Measurements from ENCODE around the gene GPC3.
"Not testable (repeated sequence)": the region's sequence is repeated elsewhere in the genome, so short reads cannot be mapped to it uniquely, and the experiment has no call there.

The GPC3 gene

DNA sequence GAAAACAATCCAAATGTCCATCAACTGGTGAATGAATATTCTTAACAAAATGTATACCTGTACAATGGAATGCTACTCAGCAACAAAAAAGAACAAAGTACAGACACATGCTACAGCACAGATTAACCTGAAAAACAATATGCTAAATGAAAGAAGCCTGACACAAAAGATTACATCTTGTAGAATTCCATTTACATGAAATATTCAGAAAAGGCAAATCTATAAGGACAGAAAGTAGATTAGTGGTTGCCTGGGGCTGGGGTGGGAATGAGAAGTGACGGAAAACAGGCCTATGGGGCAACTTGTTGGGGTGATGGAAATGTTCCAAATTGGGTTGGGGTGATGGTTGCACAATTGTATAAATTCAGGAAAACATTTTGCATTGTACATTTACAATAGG is 351.0 kb downstream of the GPC3 start:
- H3K4me3 ChIP-seq (ENCODE audit: control insufficient read depth, low read depth, low read length): no peak overlapping the region
- no peak for DNase-seq (ENCODE audit: low read depth)
- TF ChIP-seq, protein P1, sequence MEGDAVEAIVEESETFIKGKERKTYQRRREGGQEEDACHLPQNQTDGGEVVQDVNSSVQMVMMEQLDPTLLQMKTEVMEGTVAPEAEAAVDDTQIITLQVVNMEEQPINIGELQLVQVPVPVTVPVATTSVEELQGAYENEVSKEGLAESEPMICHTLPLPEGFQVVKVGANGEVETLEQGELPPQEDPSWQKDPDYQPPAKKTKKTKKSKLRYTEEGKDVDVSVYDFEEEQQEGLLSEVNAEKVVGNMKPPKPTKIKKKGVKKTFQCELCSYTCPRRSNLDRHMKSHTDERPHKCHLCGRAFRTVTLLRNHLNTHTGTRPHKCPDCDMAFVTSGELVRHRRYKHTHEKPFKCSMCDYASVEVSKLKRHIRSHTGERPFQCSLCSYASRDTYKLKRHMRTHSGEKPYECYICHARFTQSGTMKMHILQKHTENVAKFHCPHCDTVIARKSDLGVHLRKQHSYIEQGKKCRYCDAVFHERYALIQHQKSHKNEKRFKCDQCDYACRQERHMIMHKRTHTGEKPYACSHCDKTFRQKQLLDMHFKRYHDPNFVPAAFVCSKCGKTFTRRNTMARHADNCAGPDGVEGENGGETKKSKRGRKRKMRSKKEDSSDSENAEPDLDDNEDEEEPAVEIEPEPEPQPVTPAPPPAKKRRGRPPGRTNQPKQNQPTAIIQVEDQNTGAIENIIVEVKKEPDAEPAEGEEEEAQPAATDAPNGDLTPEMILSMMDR (conservative IDR thresholded peaks at IDR 0.05; ENCODE audit: control insufficient read depth, insufficient read depth, low read depth, low read length): no peak

DNA sequence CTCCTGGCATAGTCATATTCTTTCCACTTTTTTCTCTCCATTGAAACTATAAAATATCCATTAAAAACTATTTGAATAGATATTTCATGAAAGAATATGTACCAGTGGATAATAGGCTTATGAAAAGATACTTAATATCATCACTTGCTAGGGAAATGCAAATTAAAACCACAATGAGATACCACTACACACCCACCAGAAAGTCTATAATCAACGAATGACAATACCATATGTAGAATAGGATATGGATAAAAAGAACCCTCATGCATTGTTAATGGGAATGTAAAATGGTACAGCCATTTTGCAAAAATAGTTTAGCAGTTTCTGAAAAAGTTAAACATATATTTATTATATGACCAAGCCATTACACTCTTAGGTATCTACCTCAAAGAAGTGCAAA is 351.4 kb downstream of the GPC3 start:
- TF ChIP-seq, protein P1 (conservative IDR thresholded peaks at IDR 0.05; ENCODE audit: control insufficient read depth, insufficient read depth, low read depth, low read length): no peak

DNA sequence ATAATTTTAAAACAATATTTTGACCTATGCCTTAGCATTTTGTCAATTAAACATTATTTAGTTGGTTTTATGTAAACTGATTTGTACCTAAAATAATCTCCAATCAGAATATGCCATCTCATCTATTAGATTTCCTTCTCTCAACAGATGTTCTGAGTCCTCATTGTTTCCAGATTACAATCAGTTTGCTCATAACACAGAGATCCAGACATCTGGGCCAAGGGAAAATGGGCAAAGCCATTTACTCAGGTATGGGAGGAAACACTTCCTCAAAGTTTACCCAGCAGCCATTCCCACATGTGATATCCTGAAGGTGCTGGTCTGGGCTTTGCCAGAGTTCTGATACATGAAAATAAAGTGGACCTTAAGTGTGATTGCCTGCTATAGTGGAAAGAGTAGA is 352.2 kb downstream of the GPC3 start:
- TF ChIP-seq, protein P1 (conservative IDR thresholded peaks at IDR 0.05; ENCODE audit: control insufficient read depth, insufficient read depth, low read depth, low read length): no peak
- DNase-seq (ENCODE audit: low read depth): peak; percentile 39

More for the DNA sequence above, 351.4 kb downstream of the GPC3 start:
- DNase-seq (ENCODE audit: low read depth): no peak
- H3K4me3 ChIP-seq (ENCODE audit: control insufficient read depth, low read depth, low read length): no peak overlapping the region

DNA sequence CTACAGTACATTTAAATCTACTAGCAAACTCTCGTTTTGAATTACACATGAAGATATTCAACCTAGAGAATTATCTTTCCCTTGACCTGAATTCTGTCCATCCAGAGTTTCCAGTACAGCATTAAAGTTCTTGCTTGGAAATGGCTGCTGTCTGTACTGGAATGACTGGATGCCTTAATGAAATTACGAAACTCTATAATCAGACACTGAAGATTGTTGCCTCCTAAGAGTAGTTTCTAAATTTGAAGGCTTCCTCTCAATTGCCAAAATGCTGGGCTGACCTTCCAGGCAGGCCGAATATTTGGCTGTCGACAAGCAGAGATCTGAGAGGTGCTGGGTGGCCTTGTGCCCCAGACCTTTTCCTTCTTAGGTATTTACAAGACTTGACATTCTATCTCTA is 355.0 kb downstream of the GPC3 start:
- no peak for DNase-seq (ENCODE audit: low read depth)
- TF ChIP-seq, protein P1 (conservative IDR thresholded peaks at IDR 0.05; ENCODE audit: control insufficient read depth, insufficient read depth, low read depth, low read length): no peak
- H3K4me3 ChIP-seq (ENCODE audit: control insufficient read depth, low read depth, low read length): no peak overlapping the region

More for the DNA sequence above, 352.2 kb downstream of the GPC3 start:
- H3K4me3 ChIP-seq (ENCODE audit: control insufficient read depth, low read depth, low read length): no peak overlapping the region

DNA sequence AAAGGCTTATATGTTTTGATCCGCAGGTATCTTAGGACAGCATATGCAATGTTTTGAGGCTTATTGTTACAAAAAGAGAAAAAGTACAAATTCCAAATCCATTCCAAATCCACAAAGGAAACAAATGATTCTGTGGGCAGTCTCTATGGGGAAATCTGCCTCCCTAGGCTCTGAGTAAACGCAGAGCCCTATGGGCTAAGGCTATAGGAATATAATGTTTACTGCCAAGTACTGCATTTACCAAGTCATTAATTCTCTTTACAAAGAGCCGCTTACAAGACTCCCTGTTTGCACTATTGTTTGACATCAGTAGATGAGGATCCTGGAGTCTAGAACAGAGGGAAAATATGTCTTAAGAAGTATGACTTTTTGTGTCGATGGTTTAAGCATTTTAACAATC is 357.7 kb downstream of the GPC3 start:
- TF ChIP-seq, protein P1 (conservative IDR thresholded peaks at IDR 0.05; ENCODE audit: control insufficient read depth, insufficient read depth, low read depth, low read length): no peak
- DNase-seq (ENCODE audit: low read depth): no peak
- H3K4me3 ChIP-seq (ENCODE audit: control insufficient read depth, low read depth, low read length): no peak overlapping the region

DNA sequence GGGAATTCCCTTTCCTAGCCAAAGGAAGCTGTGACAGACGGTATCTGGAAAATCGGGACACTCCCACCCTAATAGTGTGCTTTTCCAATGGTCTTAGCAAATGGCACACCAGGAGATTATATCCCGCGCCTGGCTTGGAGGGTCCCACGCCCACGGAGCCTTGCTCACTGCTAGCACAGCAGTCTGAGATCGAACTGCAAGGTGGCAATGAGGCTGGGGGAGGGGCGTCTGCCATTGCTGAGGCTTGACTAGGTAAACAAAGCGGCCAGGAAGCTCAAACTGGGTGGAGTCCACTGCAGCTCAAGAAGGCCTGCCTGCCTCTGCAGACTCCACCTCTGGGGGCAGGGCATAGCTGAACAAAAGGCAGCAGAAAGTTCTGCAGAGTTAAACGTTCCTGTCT is 364.0 kb downstream of the GPC3 start:
- not testable (repeated sequence) for H3K4me3 ChIP-seq (ENCODE audit: control insufficient read depth, low read depth, low read length); DNase-seq (ENCODE audit: low read depth)

DNA sequence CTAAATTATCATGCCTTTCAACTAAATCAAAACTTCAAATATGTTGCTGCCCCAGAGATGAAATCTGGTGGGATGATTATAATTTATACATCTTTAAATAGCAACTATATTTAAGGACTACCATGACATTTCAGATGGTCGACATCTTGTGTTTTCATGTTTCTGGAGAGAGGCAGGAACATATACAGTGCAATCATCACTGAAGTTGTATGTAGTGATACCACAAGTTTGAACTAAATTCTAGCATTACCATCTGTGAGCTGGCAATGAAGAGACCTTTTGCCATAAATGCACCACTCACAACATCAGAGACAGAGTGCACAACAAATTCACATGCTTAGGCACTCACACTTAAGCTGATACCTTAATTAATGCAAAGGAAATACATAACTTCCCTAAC is 373.7 kb downstream of the GPC3 start:
- H3K4me3 ChIP-seq (ENCODE audit: control insufficient read depth, low read depth, low read length): no peak overlapping the region
- TF ChIP-seq, protein P1 (conservative IDR thresholded peaks at IDR 0.05; ENCODE audit: control insufficient read depth, insufficient read depth, low read depth, low read length): no peak
- no peak for DNase-seq (ENCODE audit: low read depth)
